Measurements from ENCODE around the gene DCUN1D2.
"Not testable (repeated sequence)": the region's sequence is repeated elsewhere in the genome, so short reads cannot be mapped to it uniquely, and the experiment has no call there.

Gene DCUN1D2

GRCh38 chr13:113471844-113472243, 18.7 kb downstream of the DCUN1D2 start:
- Histone ChIP-seq H3K18ac (ENCODE audit: low read length) (no peak overlapping the region), H3K14ac (ENCODE audit: low read length) (no peak overlapping the region), H3K27ac (ENCODE audit: low read depth, low read length) (no peak overlapping the region), H3K27me3 (ENCODE audit: insufficient read depth, low read length) (no peaks in the 10 kb centered on the region), H2AK5ac (ENCODE audit: low read length) (no peak overlapping the region), H3K9ac (ENCODE audit: low read length) (no peak overlapping the region), H3K36me3 (ENCODE audit: control insufficient read depth in 1 of 2, insufficient read depth in 2 of 2, low read length in 2 of 2) (peaks cover 28 to 40% of the 10 kb centered on the region in 2 experiments), H3K4ac (ENCODE audit: low read depth, low read length) (no peak overlapping the region), H2AFZ (ENCODE audit: insufficient read depth, low read length, poor library complexity) (no peak overlapping the region), H2BK120ac (ENCODE audit: insufficient read depth, low read length, poor library complexity) (no peak overlapping the region), H2BK5ac (ENCODE audit: low read depth, low read length, poor library complexity) (no peak overlapping the region), H3K9me3 (ENCODE audit: insufficient read depth, low read depth, low read length) (no peaks in the 10 kb centered on the region), H3K79me2 (ENCODE audit: control insufficient read depth, insufficient read depth, low read length, poor library complexity) (no peaks in the 10 kb centered on the region), H4K91ac (ENCODE audit: low read depth, low read length) (no peak overlapping the region), H3K4me3 (ENCODE audit: low read depth, low read length) (no peak overlapping the region), H4K12ac (ENCODE audit: low read depth, low read length) (no peak overlapping the region), H3K4me2 (ENCODE audit: low read length) (no peak overlapping the region), H3K23ac (ENCODE audit: low read length) (no peak overlapping the region), H4K8ac (ENCODE audit: low read depth, low read length) (no peak overlapping the region), H3K4me1 (ENCODE audit: control insufficient read depth in 1 of 2, insufficient read depth in 2 of 2, low read length in 2 of 2) (peaks cover 8 to 12% of the 10 kb centered on the region in 2 experiments), H2BK12ac (ENCODE audit: low read length) (no peak overlapping the region), H3K79me1 (ENCODE audit: low read length) (peaks cover 6% of the 10 kb centered on the region)
- no peak for DNase-seq
- WGBS (ENCODE audit: extremely low coverage, insufficient coverage, insufficient read length): no CpG with 5 or more reads among the region's 11 CpGs

GRCh38 chr13:113470635-113471163, 19.8 kb downstream of the DCUN1D2 start:
- H2AFZ ChIP-seq (ENCODE audit: insufficient read depth, low read length, poor library complexity); H3K9me3 ChIP-seq (ENCODE audit: insufficient read depth, low read depth, low read length); DNase-seq; H3K4ac ChIP-seq (ENCODE audit: low read depth, low read length); H3K27me3 ChIP-seq (ENCODE audit: insufficient read depth, low read length); H3K27ac ChIP-seq (ENCODE audit: low read depth, low read length); H4K12ac ChIP-seq (ENCODE audit: low read depth, low read length); H4K8ac ChIP-seq (ENCODE audit: low read depth, low read length); H3K79me2 ChIP-seq (ENCODE audit: control insufficient read depth, insufficient read depth, low read length, poor library complexity); H4K91ac ChIP-seq (ENCODE audit: low read depth, low read length); H2BK5ac ChIP-seq (ENCODE audit: low read depth, low read length, poor library complexity); H3K9ac ChIP-seq (ENCODE audit: low read length); H3K4me2 ChIP-seq (ENCODE audit: low read length); H3K23ac ChIP-seq (ENCODE audit: low read length); H2AK5ac ChIP-seq (ENCODE audit: low read length); H2BK120ac ChIP-seq (ENCODE audit: insufficient read depth, low read length, poor library complexity); H3K79me1 ChIP-seq (ENCODE audit: low read length); H3K14ac ChIP-seq (ENCODE audit: low read length); H2BK12ac ChIP-seq (ENCODE audit: low read length); H3K18ac ChIP-seq (ENCODE audit: low read length); H3K4me3 ChIP-seq (ENCODE audit: low read depth, low read length): not testable (repeated sequence)
- H3K36me3 ChIP-seq (ENCODE audit: control insufficient read depth in 1 of 2, insufficient read depth in 2 of 2, low read length in 2 of 2): peaks cover 28 to 40% of the 10 kb centered on the region in 2 experiments
- no CpG with 5 or more reads among the region's 4 CpGs for WGBS (ENCODE audit: extremely low coverage, insufficient coverage, insufficient read length)
- peaks cover 8 to 12% of the 10 kb centered on the region in 2 experiments for H3K4me1 ChIP-seq (ENCODE audit: control insufficient read depth in 1 of 2, insufficient read depth in 2 of 2, low read length in 2 of 2)

- Histone ChIP-seq H2AFZ (ENCODE audit: insufficient read depth, low read length, poor library complexity) (no peak overlapping the region), H2BK12ac (ENCODE audit: low read length) (no peak overlapping the region), H2BK5ac (ENCODE audit: low read depth, low read length, poor library complexity) (no peak overlapping the region), H3K4ac (ENCODE audit: low read depth, low read length) (no peak overlapping the region), H3K23ac (ENCODE audit: low read length) (no peak overlapping the region), H3K79me2 (ENCODE audit: control insufficient read depth, insufficient read depth, low read length, poor library complexity) (no peaks in the 10 kb centered on the region), H4K8ac (ENCODE audit: low read depth, low read length) (no peak overlapping the region), H3K14ac (ENCODE audit: low read length) (no peak overlapping the region), H3K4me3 (ENCODE audit: low read depth, low read length) (no peak overlapping the region), H3K9me3 (ENCODE audit: insufficient read depth, low read depth, low read length) (no peaks in the 10 kb centered on the region), H4K91ac (ENCODE audit: low read depth, low read length) (no peak overlapping the region), H2AK5ac (ENCODE audit: low read length) (no peak overlapping the region), H4K12ac (ENCODE audit: low read depth, low read length) (no peak overlapping the region), H3K27me3 (ENCODE audit: insufficient read depth, low read length) (no peaks in the 10 kb centered on the region), H3K79me1 (ENCODE audit: low read length) (peaks cover 6% of the 10 kb centered on the region), H3K27ac (ENCODE audit: low read depth, low read length) (no peak overlapping the region), H3K36me3 (ENCODE audit: control insufficient read depth in 1 of 2, insufficient read depth in 2 of 2, low read length in 2 of 2) (peaks cover 23 to 33% of the 10 kb centered on the region in 2 experiments), H3K4me2 (ENCODE audit: low read length) (no peak overlapping the region), H3K18ac (ENCODE audit: low read length) (no peak overlapping the region), H3K9ac (ENCODE audit: low read length) (no peak overlapping the region), H2BK120ac (ENCODE audit: insufficient read depth, low read length, poor library complexity) (no peak overlapping the region), H3K4me1 (ENCODE audit: control insufficient read depth in 1 of 2, insufficient read depth in 2 of 2, low read length in 2 of 2) (peaks cover 8 to 12% of the 10 kb centered on the region in 2 experiments)
- no CpG with 5 or more reads among the region's 10 CpGs for WGBS (ENCODE audit: extremely low coverage, insufficient coverage, insufficient read length)
- DNase-seq: no peak
Observed at GRCh38 chr13:113470073-113470472, 20.4 kb downstream of the DCUN1D2 start.

GRCh38 chr13:113469582-113469981, 20.9 kb downstream of the DCUN1D2 start:
- Histone ChIP-seq H3K36me3 (ENCODE audit: control insufficient read depth in 1 of 2, insufficient read depth in 2 of 2, low read length in 2 of 2) (peaks cover 23 to 32% of the 10 kb centered on the region in 2 experiments), H3K4me1 (ENCODE audit: control insufficient read depth in 1 of 2, insufficient read depth in 2 of 2, low read length in 2 of 2) (peaks cover 8 to 12% of the 10 kb centered on the region in 2 experiments)

More at GRCh38 chr13:113469582-113469981, 20.9 kb downstream of the DCUN1D2 start:
- no peak overlapping the region for H2AFZ ChIP-seq (ENCODE audit: insufficient read depth, low read length, poor library complexity)
- H2AK5ac ChIP-seq (ENCODE audit: low read length): no peak overlapping the region
- peak overlapping the region; percentile 68 for H3K27ac ChIP-seq (ENCODE audit: low read depth, low read length)
- H3K79me2 ChIP-seq (ENCODE audit: control insufficient read depth, insufficient read depth, low read length, poor library complexity): no peaks in the 10 kb centered on the region
- no peak overlapping the region for H3K9ac ChIP-seq (ENCODE audit: low read length)
- H4K8ac ChIP-seq (ENCODE audit: low read depth, low read length): peak overlapping the region; percentile 44
- no peak overlapping the region for H3K4me3 ChIP-seq (ENCODE audit: low read depth, low read length)
- no peak overlapping the region for H3K23ac ChIP-seq (ENCODE audit: low read length)
- H2BK5ac ChIP-seq (ENCODE audit: low read depth, low read length, poor library complexity): peak overlapping the region; percentile 25
- no peaks in the 10 kb centered on the region for H3K9me3 ChIP-seq (ENCODE audit: insufficient read depth, low read depth, low read length)
- no peak overlapping the region for H3K18ac ChIP-seq (ENCODE audit: low read length)
- no CpG with 5 or more reads among the region's 7 CpGs for WGBS (ENCODE audit: extremely low coverage, insufficient coverage, insufficient read length)
- no peak for DNase-seq
- peak overlapping the region; percentile 32 for H3K14ac ChIP-seq (ENCODE audit: low read length)
- peak overlapping the region; percentile 34 for H2BK120ac ChIP-seq (ENCODE audit: insufficient read depth, low read length, poor library complexity)
- peak overlapping the region; percentile 56 for H4K12ac ChIP-seq (ENCODE audit: low read depth, low read length)
- H4K91ac ChIP-seq (ENCODE audit: low read depth, low read length): peak overlapping the region; percentile 38
- no peak overlapping the region for H3K4me2 ChIP-seq (ENCODE audit: low read length)
- no peak overlapping the region for H3K4ac ChIP-seq (ENCODE audit: low read depth, low read length)
- H3K27me3 ChIP-seq (ENCODE audit: insufficient read depth, low read length): no peaks in the 10 kb centered on the region
- H2BK12ac ChIP-seq (ENCODE audit: low read length): no peak overlapping the region
- peaks cover 6% of the 10 kb centered on the region for H3K79me1 ChIP-seq (ENCODE audit: low read length)

Data from trophoblast cell (in vitro differentiated cells and primary cell).